PC-9 (cell line): ENCODE results near the gene GPC5. TPM values are rescaled to one million over a fixed set of nuclear protein-coding genes. Genes with fewer than 3 reads are reported as not detected.
"Not testable (repeated sequence)": the region's sequence is repeated elsewhere in the genome, so short reads cannot be mapped to it uniquely, and the experiment has no call there.

Source experiments
- BruUV-seq: library from RNA; stranded (reverse); fragments of 400-500 nt; replicated peaks from 2 replicates; lab custom pipeline; 2021; lab: Mats Ljungman, UMichigan
- CTCF ChIA-PET: fragments of 300-600 bp; sonication (Branson Sonifier 250); formaldehyde crosslinking; loops from one replicate; lab custom pipeline; 2022; ENCODE audit warnings: antibody characterized with exemption; lab: Charles Lee
- POLR2A ChIA-PET: fragments of 300-600 bp; sonication (Branson Sonifier 250); formaldehyde crosslinking; loops from one replicate; lab custom pipeline; 2022; ENCODE audit warnings: antibody characterized with exemption; ENCODE audit not compliant: unreplicated experiment; lab: Charles Lee
- DNase-seq, 2 experiments: peaks; one replicate each; pipeline versions ENCODE4 v3.0.0 to v3.0.0-alpha.2; 2015 to 2022; ENCODE audit warnings: mixed read lengths in 1 of 2
- H2AFZ ChIP-seq: fragments of 200-600 bp; sonication (generic); 2 replicates; pipeline ENCODE4 v1.8.1; 2017; ENCODE audit warnings: antibody characterized with exemption
- H3F3A ChIP-seq: fragments of 200-600 bp; sonication (generic); 2 replicates; pipeline ENCODE4 v1.8.1; 2017; ENCODE audit warnings: antibody characterized with exemption, mild to moderate bottlenecking, low read depth; ENCODE audit not compliant: insufficient read depth
- H3K27ac ChIP-seq: fragments of 200-600 bp; sonication (generic); 2 replicates; pipeline ENCODE4 v1.6.1; 2016; ENCODE audit warnings: mixed run types
- H3K27me3 ChIP-seq: fragments of 200-600 bp; sonication (generic); 2 replicates; pipeline ENCODE4 v1.6.1; 2016; ENCODE audit warnings: low read depth, mixed run types; ENCODE audit not compliant: insufficient read depth
- H3K36me3 ChIP-seq: fragments of 200-600 bp; sonication (generic); 2 replicates; pipeline ENCODE4 v1.6.1; 2016; ENCODE audit warnings: low read depth, mixed run types
- H3K4me1 ChIP-seq: fragments of 200-600 bp; sonication (generic); replicated peaks from 2 replicates; pipeline ENCODE4 v1.6.1; 2016; ENCODE audit warnings: mixed run types; ENCODE audit not compliant: insufficient read depth
- H3K4me2 ChIP-seq: fragments of 200-600 bp; sonication (generic); 2 replicates; pipeline ENCODE4 v1.6.1; 2017; ENCODE audit warnings: mixed run types
- H3K4me3 ChIP-seq: fragments of 200-600 bp; sonication (generic); 2 replicates; pipeline ENCODE4 v1.6.1; 2016; ENCODE audit warnings: mixed run types
- H3K79me2 ChIP-seq: fragments of 200-600 bp; sonication (generic); 2 replicates; pipeline ENCODE4 v1.6.1; 2017; ENCODE audit warnings: low read depth, mixed run types
- H3K9me2 ChIP-seq: fragments of 200-600 bp; sonication (generic); 2 replicates; pipeline ENCODE4 v1.8.1; 2017; ENCODE audit warnings: mild to moderate bottlenecking; ENCODE audit not compliant: insufficient read depth
- H3K9me3 ChIP-seq: fragments of 200-600 bp; sonication (generic); 2 replicates; pipeline ENCODE4 v1.8.1; 2016; ENCODE audit warnings: low read depth; ENCODE audit not compliant: insufficient read depth
- H4K20me1 ChIP-seq: fragments of 200-600 bp; sonication (generic); 2 replicates; pipeline ENCODE4 v1.8.1; 2017; ENCODE audit not compliant: insufficient read depth
- EZH2 ChIP-seq: fragments of 200-600 bp; sonication (generic); IDR thresholded peaks from 2 replicates; pipeline ENCODE4 v1.8.0; 2017; ENCODE audit warnings: antibody characterized with exemption, low read depth
- intact Hi-C: fragments of 100-400 bp; cut with micrococcal nuclease; formaldehyde crosslinking; loops from one replicate; pipeline ENCODE4 v1.10.0; 2022; ENCODE audit not compliant: unreplicated experiment
- total RNA-seq: library from RNA; stranded (reverse); gene quantifications from 2 replicates; pipeline ENCODE4 v1.2.3, GENCODE V29; 2021
- TF ChIP-seq, protein P1 (sequence below): fragments of 200-600 bp; sonication (generic); conservative IDR thresholded peaks from 2 replicates; pipeline ENCODE4 v1.6.1; 2017; ENCODE audit warnings: mixed run types, antibody characterized with exemption, mild to moderate bottlenecking, moderate library complexity

The GPC5 gene
- total RNA-seq, 1 experiment from 2014 or later = not detected

- no TSS peak for BruUV-seq
These were observed 393.6 kb downstream of the GPC5 start for GRCh38 chr13:91792054-91792453.

GRCh38 chr13:91797567-91797966 lies 399.1 kb downstream of the GPC5 start:
- Histone ChIP-seq H3K79me2 (no peaks in the 10 kb centered on the region), H3K27me3 (no peaks in the 10 kb centered on the region), H3K27ac (no peak overlapping the region), H3F3A (no peaks in the 10 kb centered on the region), H3K4me2 (no peak overlapping the region), H3K36me3 (no peaks in the 10 kb centered on the region), H3K4me3 (no peak overlapping the region), H3K9me2 (no peaks in the 10 kb centered on the region), H3K9me3 (no peaks in the 10 kb centered on the region), H4K20me1 (no peaks in the 10 kb centered on the region), H3K4me1 (no peaks in the 10 kb centered on the region), H2AFZ (no peak overlapping the region)
- no TSS peak for BruUV-seq
- no peak for DNase-seq
- ChIA-PET CTCF (no interaction called here), POLR2A (no interaction called here)
- no peak for TF ChIP-seq EZH2
- TF ChIP-seq, protein P1, sequence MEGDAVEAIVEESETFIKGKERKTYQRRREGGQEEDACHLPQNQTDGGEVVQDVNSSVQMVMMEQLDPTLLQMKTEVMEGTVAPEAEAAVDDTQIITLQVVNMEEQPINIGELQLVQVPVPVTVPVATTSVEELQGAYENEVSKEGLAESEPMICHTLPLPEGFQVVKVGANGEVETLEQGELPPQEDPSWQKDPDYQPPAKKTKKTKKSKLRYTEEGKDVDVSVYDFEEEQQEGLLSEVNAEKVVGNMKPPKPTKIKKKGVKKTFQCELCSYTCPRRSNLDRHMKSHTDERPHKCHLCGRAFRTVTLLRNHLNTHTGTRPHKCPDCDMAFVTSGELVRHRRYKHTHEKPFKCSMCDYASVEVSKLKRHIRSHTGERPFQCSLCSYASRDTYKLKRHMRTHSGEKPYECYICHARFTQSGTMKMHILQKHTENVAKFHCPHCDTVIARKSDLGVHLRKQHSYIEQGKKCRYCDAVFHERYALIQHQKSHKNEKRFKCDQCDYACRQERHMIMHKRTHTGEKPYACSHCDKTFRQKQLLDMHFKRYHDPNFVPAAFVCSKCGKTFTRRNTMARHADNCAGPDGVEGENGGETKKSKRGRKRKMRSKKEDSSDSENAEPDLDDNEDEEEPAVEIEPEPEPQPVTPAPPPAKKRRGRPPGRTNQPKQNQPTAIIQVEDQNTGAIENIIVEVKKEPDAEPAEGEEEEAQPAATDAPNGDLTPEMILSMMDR = no peak
- intact Hi-C loops = no loop called here

More at GRCh38 chr13:91792054-91792453, 393.6 kb downstream of the GPC5 start:
- H3K36me3 ChIP-seq = no peaks in the 10 kb centered on the region
- H3K9me3 ChIP-seq = no peaks in the 10 kb centered on the region
- H3F3A ChIP-seq = no peaks in the 10 kb centered on the region
- TF ChIP-seq, protein P1 = no peak
- TF ChIP-seq EZH2 = no peak
- H3K79me2 ChIP-seq = no peaks in the 10 kb centered on the region
- no peak overlapping the region for H3K4me2 ChIP-seq
- CTCF ChIA-PET = no interaction called here
- no peak overlapping the region for H3K4me3 ChIP-seq
- POLR2A ChIA-PET = no interaction called here
- H2AFZ ChIP-seq = no peak overlapping the region
- no peaks in the 10 kb centered on the region for H3K27me3 ChIP-seq
- intact Hi-C loops = no loop called here
- DNase-seq = no peak
- H4K20me1 ChIP-seq = no peaks in the 10 kb centered on the region
- no peak overlapping the region for H3K27ac ChIP-seq
- H3K4me1 ChIP-seq = no peaks in the 10 kb centered on the region
- no peaks in the 10 kb centered on the region for H3K9me2 ChIP-seq

DNA sequence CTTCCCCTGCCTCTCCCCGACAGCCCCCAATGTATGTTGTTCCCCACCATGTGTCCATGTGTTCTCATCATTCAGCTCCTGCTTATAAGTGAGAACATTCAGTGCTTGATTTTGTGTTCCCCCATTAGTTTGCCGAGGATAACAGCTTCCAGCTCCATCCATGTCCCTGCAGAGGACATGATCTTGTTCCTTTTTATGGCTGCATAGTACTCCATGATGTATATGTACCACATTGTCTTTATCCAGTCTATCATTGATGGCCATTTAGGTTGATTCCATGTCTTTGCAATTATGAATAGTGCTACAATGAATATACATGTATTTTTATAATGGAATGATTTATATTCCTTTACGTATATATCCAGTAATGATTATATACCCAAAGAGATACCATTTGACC lies 399.9 kb downstream of the GPC5 start:
- H3K36me3 ChIP-seq, intact Hi-C loops, H3K4me1 ChIP-seq, H2AFZ ChIP-seq, CTCF ChIA-PET, H3K9me2 ChIP-seq, DNase-seq, BruUV-seq, H3K27me3 ChIP-seq, H3K79me2 ChIP-seq, H3K9me3 ChIP-seq, POLR2A ChIA-PET, H3F3A ChIP-seq, H3K4me3 ChIP-seq, H3K4me2 ChIP-seq, H3K27ac ChIP-seq, H4K20me1 ChIP-seq: not testable (repeated sequence)

DNA sequence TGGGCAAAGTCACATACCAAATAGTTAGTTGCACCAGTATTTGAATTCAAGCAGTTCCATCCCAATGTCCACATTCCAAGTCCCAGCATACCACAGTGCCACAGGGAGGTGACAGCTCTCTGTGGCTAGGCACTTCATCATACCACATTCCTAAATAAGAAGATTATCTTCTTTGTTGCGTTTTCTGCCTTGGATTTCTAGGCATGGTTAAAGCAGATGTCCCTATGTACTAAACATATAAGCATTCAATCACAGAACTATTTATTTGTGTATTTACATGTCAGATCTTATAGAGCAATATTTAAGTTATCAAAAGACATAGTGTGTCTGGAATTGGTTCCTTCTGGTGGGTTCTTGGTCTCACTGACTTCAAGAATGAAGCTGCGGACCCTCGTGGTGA lies 403.4 kb downstream of the GPC5 start:
- CTCF ChIA-PET, H2AFZ ChIP-seq, H3F3A ChIP-seq, H3K4me2 ChIP-seq, H3K4me3 ChIP-seq, H4K20me1 ChIP-seq, H3K9me2 ChIP-seq, H3K36me3 ChIP-seq, H3K9me3 ChIP-seq, BruUV-seq, POLR2A ChIA-PET, DNase-seq, H3K27me3 ChIP-seq, intact Hi-C loops, H3K4me1 ChIP-seq, H3K79me2 ChIP-seq, H3K27ac ChIP-seq: not testable (repeated sequence)
